ENCODE data around the gene NEDD4.
A peak's percentile ranks its signal among the peaks of the same experiment; 100 is the strongest.

The NEDD4 gene

DNA sequence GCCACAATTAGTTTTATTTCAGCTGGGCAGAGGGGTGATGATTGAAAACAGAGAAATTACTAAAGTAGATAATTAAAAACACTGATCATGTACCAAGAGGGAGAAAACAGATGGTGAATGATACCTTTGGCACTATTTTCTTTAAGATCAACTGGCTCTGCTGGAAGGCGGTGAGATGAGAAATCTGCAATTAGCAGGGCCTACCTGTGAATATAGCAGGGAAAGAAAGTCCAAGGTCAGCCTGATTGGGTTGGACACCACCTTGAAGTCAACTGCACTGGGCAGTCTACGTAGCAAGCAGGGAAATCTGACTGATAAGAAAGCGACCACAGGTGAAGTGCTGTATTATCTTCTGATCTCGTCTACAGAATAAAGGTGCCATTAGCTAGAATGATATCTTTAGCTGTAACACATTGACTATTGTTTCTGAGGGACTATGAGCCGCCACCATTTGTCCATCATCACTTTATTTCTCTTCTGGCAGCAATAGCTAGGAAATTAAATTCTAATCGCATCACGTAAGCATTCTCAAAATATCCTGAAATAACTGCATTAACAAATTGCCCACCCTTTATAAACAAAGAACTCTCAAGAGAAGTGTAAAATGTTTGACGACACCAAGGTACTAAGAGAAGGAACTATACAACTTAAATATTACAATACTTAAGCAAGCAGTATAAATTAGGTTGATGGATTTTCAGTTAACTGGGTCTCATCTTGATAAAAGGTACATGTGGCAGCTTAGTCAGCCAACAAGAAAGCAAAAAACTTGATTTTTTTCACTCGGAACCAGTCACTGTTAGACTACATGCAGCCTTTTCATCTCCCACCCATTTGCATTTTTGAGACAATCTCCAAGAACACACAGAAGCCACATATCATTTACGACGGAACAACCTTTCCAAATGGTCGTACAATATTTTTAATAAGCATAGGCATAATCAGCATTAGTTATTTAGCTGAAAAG is 1.3 kb downstream of the NEDD4 start:
- in situ Hi-C loops (cut with MboI; ENCODE audit: low pct_unique_long_range_greater_than_20kb, low sequenced_read_pairs, unreplicated experiment): no loop called here
- no peak for TF ChIP-seq CTCF (IDR thresholded peaks at IDR 0.05; ENCODE audit: extremely low read depth, insufficient read depth, missing control alignments)
- peak; percentile 20 for DNase-seq (ENCODE audit: low spot score)

DNA sequence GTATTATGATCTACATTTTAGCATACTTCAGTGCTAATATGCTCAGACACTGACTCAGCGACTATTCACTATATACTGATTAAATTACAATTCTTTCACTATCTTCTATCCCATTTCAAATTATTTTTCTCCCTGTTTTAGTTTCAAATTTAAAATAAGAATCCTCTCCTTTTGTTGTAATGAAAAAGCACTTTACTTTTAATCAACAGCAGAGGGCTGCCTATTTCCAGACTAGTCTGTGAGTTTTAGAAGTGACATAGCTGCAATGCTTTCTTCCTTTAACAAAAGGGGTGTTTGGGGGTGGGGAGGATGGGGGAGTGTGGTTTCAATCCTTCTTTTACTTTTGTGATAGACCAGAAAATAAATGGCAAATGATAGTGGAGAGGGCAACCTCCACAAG is 2.4 kb downstream of the NEDD4 start:
- DNase-seq (ENCODE audit: low spot score): no peak
- no peak for TF ChIP-seq CTCF (IDR thresholded peaks at IDR 0.05; ENCODE audit: extremely low read depth, insufficient read depth, missing control alignments)
- in situ Hi-C loops (cut with MboI; ENCODE audit: low pct_unique_long_range_greater_than_20kb, low sequenced_read_pairs, unreplicated experiment): no loop called here

DNA sequence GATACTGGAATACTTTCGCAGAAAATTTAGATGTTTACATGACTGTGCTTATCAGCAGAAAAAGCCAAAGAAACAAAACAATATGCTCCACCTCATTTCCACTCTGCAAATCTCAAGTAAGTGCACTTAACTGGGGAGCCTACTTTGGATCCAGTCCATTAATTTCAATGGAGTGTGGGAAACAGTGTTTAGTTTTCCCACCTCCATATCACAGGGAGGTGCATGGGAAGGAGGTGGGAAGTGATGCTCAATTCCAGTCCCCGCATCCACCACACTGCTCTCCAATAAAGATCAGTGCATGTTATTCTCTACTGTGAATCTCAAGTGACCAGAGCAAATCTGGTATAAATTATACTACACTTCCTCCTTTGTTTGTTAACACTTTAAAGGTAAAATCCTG is 2.9 kb downstream of the NEDD4 start:
- TF ChIP-seq CTCF (IDR thresholded peaks at IDR 0.05; ENCODE audit: extremely low read depth, insufficient read depth, missing control alignments): no peak
- in situ Hi-C loops (cut with MboI; ENCODE audit: low pct_unique_long_range_greater_than_20kb, low sequenced_read_pairs, unreplicated experiment): no loop called here
- DNase-seq (ENCODE audit: low spot score): no peak

DNA sequence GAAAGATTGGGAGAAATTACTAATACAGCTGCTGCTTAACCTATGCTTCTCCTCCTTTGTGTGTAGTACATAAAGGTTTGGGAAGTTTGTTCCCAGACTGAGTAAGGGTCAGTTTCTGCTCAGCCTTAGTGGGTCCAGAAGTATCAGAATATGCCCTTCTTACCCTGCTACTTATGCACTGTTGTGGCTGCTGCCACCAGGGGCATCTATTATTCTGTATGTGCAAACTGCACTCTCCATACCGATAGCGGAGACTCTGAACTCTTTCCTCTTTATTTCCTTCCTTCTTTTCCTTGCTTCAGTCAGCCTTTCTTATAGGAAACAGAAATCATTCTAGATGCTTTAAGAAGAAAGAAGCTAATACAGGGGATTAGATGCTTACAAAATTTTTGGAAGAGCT is 4.0 kb downstream of the NEDD4 start:
- DNase-seq (ENCODE audit: low spot score): no peak
- TF ChIP-seq CTCF (IDR thresholded peaks at IDR 0.05; ENCODE audit: extremely low read depth, insufficient read depth, missing control alignments): no peak
- in situ Hi-C loops (cut with MboI; ENCODE audit: low pct_unique_long_range_greater_than_20kb, low sequenced_read_pairs, unreplicated experiment): no loop called here

DNA sequence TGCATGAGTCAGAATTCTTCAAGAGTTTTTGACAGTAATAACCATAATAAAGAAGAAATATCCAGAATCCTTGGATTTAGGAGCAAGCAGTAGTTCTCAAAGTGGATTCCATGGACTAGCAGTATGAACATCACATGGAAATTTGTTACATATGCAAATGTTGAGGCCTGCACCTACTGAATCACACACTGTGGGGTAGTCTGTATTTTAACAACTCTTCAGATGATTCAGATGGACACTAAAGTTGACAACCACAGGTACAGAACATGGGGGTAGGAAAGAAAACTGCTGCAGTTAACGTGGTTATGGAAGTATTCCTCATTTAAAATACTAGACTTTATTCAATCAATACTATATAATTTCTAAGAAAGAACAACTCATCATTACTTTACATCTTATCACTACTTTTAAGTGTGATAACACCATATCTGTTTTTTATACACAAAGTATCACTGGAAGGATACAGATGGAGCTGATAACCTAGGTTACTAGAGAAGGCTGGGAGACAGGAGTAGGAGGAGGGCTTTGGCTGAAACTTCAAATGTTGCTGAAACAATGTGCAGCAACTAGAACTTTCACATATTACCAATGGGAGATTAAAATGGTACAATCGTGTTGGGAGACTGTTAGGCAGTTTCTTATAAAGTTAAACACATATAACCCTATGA is 11.7 kb downstream of the NEDD4 start:
- no peak for DNase-seq (ENCODE audit: low spot score)
- TF ChIP-seq CTCF (IDR thresholded peaks at IDR 0.05; ENCODE audit: extremely low read depth, insufficient read depth, missing control alignments): no peak
- in situ Hi-C loops (cut with MboI; ENCODE audit: low pct_unique_long_range_greater_than_20kb, low sequenced_read_pairs, unreplicated experiment): no loop called here

- TF ChIP-seq CTCF (IDR thresholded peaks at IDR 0.05; ENCODE audit: extremely low read depth, insufficient read depth, missing control alignments): no peak
- no peak for DNase-seq (ENCODE audit: low spot score)
- in situ Hi-C loops (cut with MboI; ENCODE audit: low pct_unique_long_range_greater_than_20kb, low sequenced_read_pairs, unreplicated experiment): no loop called here
Measured at GRCh38 chr15:55980511-55980910, 12.9 kb downstream of the NEDD4 start.
